VCaP (cell line): ENCODE data around the gene TMEM263.

ENCODE experiments used
- H3K27ac ChIP-seq: fragments of 450-650 bp; 2 replicates; pipeline ENCODE4 v1.5.1; 2017
- CTCF ChIP-seq: fragments of 450-650 bp; conservative IDR thresholded peaks from 2 replicates; pipeline ENCODE4 v1.5.1; 2017; ENCODE audit warnings: mild to moderate bottlenecking, moderate library complexity

Gene TMEM263

GRCh38 chr12:106978035-106978800 is 22.5 kb downstream of the TMEM263 start:
- H3K27ac ChIP-seq = peak overlapping the region; percentile 38

GRCh38 chr12:106980944-106981343 is 25.2 kb downstream of the TMEM263 start:
- no peak for TF ChIP-seq CTCF
- H3K27ac ChIP-seq = no peak overlapping the region

More at GRCh38 chr12:106978035-106978800, 22.5 kb downstream of the TMEM263 start:
- no peak for TF ChIP-seq CTCF

GRCh38 chr12:106981788-106982187 is 26.1 kb downstream of the TMEM263 start:
- no peak overlapping the region for H3K27ac ChIP-seq
- no peak for TF ChIP-seq CTCF

- H3K27ac ChIP-seq = no peak overlapping the region
- no peak for TF ChIP-seq CTCF
Measured at GRCh38 chr12:106982229-106982628, 26.5 kb downstream of the TMEM263 start.

- no peak overlapping the region for H3K27ac ChIP-seq
- TF ChIP-seq CTCF = no peak
Measured at GRCh38 chr12:106984588-106985137, 29.0 kb downstream of the TMEM263 start.

- H3K27ac ChIP-seq = peak overlapping the region; percentile 84; the same call in 1 of the 2 replicates
- TF ChIP-seq CTCF = no peak
Measured at GRCh38 chr12:106985479-106985878, 29.8 kb downstream of the TMEM263 start.

- peak overlapping the region; percentile 84 for H3K27ac ChIP-seq
Measured at GRCh38 chr12:106986135-106986534, 30.4 kb downstream of the TMEM263 start.

More at GRCh38 chr12:106986135-106986534, 30.4 kb downstream of the TMEM263 start:
- no peak for TF ChIP-seq CTCF
